Lung (tissue), 12 donors: ENCODE data around the gene ANKRD13D. TPM values are rescaled to one million over a fixed set of nuclear protein-coding genes. Genes with fewer than 3 reads are reported as not detected.

Experiments
- ATAC-seq: fragments of 200-7000 bp; cut with Tn5 transposase; one replicate; pipeline ENCODE4 v1.9.1; 2020; ENCODE audit warnings: moderate number of reproducible peaks; ENCODE audit not compliant: insufficient read depth, low FRiP score
- DNase-seq, 3 donors: peaks; one replicate each; pipeline ENCODE4 v3.0.0-alpha.2; 2013 to 2017
- H3K27ac ChIP-seq, 2 donors: one replicate each; pipeline ENCODE4 v1.5.1; 2013; ENCODE audit warnings: mild to moderate bottlenecking in 2 of 2, moderate library complexity in 2 of 2, control low read depth in 1 of 2, inconsistent platforms in 1 of 2, low read depth in 1 of 2, low read length in 1 of 2
- H3K27me3 ChIP-seq, 3 donors: one replicate each; pipeline ENCODE4 v1.5.1; 2013; ENCODE audit warnings: low read length in 2 of 3; ENCODE audit not compliant: control insufficient read depth in 3 of 3, insufficient read depth in 3 of 3
- H3K36me3 ChIP-seq, 4 donors: one replicate each; pipeline ENCODE4 v1.5.1; 2013; ENCODE audit warnings: low read length in 4 of 4, mild to moderate bottlenecking in 1 of 4, moderate library complexity in 1 of 4; ENCODE audit not compliant: control insufficient read depth in 4 of 4, insufficient read depth in 4 of 4
- H3K4me1 ChIP-seq, 5 donors: one replicate each; pipeline ENCODE4 v1.5.1; 2013; ENCODE audit warnings: low read length in 5 of 5, mild to moderate bottlenecking in 2 of 5, moderate library complexity in 1 of 5; ENCODE audit not compliant: control insufficient read depth in 5 of 5, insufficient read depth in 5 of 5
- H3K4me3 ChIP-seq: one replicate; pipeline ENCODE4 v1.5.1; 2013; ENCODE audit warnings: mild to moderate bottlenecking, control low read depth, moderate library complexity
- H3K9ac ChIP-seq, 2 donors: one replicate each; pipeline ENCODE4 v1.5.1; 2013; ENCODE audit warnings: low read length in 2 of 2, control low read depth in 1 of 2; ENCODE audit not compliant: insufficient read depth in 1 of 2
- H3K9me3 ChIP-seq, 4 donors: one replicate each; pipeline ENCODE4 v1.5.1; 2013; ENCODE audit warnings: low read length in 3 of 4, mild to moderate bottlenecking in 1 of 4, moderate library complexity in 1 of 4; ENCODE audit not compliant: control insufficient read depth in 4 of 4, insufficient read depth in 3 of 4
- WGBS, 2 donors: extraction: QIAGEN DNeasy Blood & Tissue Kit; methylation state at CpG; one replicate each; pipeline ENCODE4 v1.1.7; 2013; 5-methylcytosine and 5-hydroxymethylcytosine counted together
- polyA plus RNA-seq, 2 donors: library from polyadenylated mRNA; stranded (reverse); fragments of 200-250 nt; gene quantifications; one replicate each; pipeline ENCODE4 v1.2.1, GENCODE V29; 2013
- total RNA-seq, 2 donors: library from RNA; depleted of rRNA in 1 of 2; stranded (reverse); fragments of >200 nt in 1 of 2; gene quantifications; one replicate each; pipeline ENCODE4 v1.2.1, GENCODE V29; 2014 to 2021
- TF ChIP-seq, protein P1 (sequence below): IDR thresholded peaks from 2 replicates; pipeline ENCODE4 v1.5.1; 2012; ENCODE audit warnings: mild to moderate bottlenecking; ENCODE audit errors: control extremely low read depth, extremely low read depth
- donor health status: control.
- donor health status: control.
- donor health status: Bipolar disorder and iron deficiency.
- donor health status: healthy.
- donor health status: DM: yes; HTN: yes; CAD: no.

ANKRD13D gene
- total and polyA plus RNA-seq, 4 donors: 35.9 to 86.2 (median 60.5) TPM

DNA sequence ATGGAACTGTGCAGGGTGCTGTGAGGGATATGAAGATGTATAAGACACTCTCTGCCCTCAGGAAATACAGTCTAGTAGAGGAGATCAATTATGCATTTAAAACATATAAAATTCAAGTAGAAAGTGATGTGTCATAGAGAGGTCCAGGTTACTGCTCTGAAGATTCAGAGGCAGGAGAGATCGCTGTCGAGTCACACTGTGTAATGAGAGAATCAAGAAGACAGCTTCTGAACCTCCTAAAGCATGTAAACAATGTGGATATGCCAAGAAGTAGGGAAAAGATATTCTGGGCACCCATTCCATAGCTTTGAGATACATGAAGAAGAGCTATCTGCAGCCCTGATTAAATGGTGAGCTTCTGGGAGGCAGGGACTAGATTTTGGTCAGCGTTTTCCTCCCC is 30.9 kb downstream of the ANKRD13D start:
- Histone ChIP-seq H3K4me1 (peaks cover 0 to 14% (median 0%) of the 10 kb centered on the region in 5 donors), H3K4me3 (no peak overlapping the region), H3K9ac (no peak overlapping the region), H3K36me3 (peaks cover 0 to 7% (median 5%) of the 10 kb centered on the region in 4 donors), H3K9me3 (no peaks in the 10 kb centered on the region), H3K27ac (no peak overlapping the region), H3K27me3 (no peaks in the 10 kb centered on the region)
- TF ChIP-seq, protein P1, sequence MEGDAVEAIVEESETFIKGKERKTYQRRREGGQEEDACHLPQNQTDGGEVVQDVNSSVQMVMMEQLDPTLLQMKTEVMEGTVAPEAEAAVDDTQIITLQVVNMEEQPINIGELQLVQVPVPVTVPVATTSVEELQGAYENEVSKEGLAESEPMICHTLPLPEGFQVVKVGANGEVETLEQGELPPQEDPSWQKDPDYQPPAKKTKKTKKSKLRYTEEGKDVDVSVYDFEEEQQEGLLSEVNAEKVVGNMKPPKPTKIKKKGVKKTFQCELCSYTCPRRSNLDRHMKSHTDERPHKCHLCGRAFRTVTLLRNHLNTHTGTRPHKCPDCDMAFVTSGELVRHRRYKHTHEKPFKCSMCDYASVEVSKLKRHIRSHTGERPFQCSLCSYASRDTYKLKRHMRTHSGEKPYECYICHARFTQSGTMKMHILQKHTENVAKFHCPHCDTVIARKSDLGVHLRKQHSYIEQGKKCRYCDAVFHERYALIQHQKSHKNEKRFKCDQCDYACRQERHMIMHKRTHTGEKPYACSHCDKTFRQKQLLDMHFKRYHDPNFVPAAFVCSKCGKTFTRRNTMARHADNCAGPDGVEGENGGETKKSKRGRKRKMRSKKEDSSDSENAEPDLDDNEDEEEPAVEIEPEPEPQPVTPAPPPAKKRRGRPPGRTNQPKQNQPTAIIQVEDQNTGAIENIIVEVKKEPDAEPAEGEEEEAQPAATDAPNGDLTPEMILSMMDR: no peak
- 82 to 87% methylated on average over 3 of the region's 3 CpGs for WGBS, 2 donors
- no peak for ATAC-seq
- no peak for DNase-seq

DNA sequence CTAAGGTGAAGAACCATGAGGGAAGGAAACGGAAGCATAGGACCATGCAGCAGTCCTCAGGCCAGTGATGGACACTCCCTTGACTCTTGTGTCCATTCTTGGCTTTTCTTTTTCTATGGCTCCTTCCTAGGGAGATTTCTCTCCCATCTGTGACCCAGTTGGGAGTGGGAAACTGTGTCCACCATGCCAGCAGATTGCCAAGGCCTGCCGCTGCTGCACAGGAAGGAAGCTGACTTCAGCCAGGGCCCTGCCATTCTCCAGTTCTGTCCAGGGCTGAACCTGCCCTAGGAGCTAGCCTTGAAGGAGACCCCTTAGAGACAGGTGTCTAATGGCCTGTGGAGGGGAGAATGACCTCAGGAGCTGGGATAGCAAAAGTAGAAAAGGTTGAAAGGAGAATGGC is 31.6 kb downstream of the ANKRD13D start:
- WGBS, 2 donors: 87% methylated on average over 2 of the region's 2 CpGs

DNA sequence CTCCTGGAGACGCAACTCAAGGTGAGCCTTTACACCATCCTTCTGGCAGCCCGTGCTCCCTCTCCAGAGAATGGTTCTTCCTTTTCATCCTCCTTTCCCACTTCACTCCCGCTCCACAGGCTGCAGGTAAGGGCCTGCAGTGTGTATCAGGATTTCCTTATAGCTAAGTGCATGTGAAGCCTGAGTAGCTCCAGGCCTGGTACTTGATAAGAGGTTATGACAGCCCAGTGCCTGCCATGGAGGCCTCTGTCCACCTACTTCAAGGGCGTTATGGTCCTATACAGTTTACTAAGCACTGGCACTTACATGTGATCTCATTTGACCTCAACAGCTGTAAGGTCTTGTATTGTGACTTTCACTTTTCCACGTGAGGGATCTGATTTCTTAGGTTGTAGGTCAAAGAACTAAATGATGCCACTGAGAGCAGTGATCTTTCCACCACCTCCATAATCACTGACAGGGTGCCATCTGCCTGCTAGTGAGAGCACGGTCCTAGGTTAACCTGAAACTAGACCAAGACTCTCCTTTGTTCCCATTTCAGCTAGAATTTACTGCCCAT is 32.3 kb downstream of the ANKRD13D start:
- Histone ChIP-seq H3K9ac (no peak overlapping the region), H3K4me3 (no peak overlapping the region), H3K27me3 (no peaks in the 10 kb centered on the region), H3K4me1 (peaks cover 0 to 14% (median 0%) of the 10 kb centered on the region in 5 donors), H3K9me3 (no peaks in the 10 kb centered on the region), H3K27ac (no peak overlapping the region), H3K36me3 (peaks cover 0 to 7% (median 5%) of the 10 kb centered on the region in 4 donors)
- no peak for DNase-seq
- TF ChIP-seq, protein P1: no peak
- ATAC-seq: no peak
- 86 to 88% methylated on average over 6 of the region's 6 CpGs for WGBS, 2 donors

More for the DNA sequence above, 31.6 kb downstream of the ANKRD13D start:
- no peak overlapping the region for H3K4me3 ChIP-seq
- DNase-seq (no peak), ATAC-seq (no peak)
- H3K9me3 ChIP-seq: no peaks in the 10 kb centered on the region
- TF ChIP-seq, protein P1: no peak
- no peak overlapping the region for H3K9ac ChIP-seq
- peaks cover 0 to 7% (median 5%) of the 10 kb centered on the region in 4 donors for H3K36me3 ChIP-seq
- no peak overlapping the region for H3K27ac ChIP-seq
- peaks cover 0 to 14% (median 0%) of the 10 kb centered on the region in 5 donors for H3K4me1 ChIP-seq
- H3K27me3 ChIP-seq: no peaks in the 10 kb centered on the region

DNA sequence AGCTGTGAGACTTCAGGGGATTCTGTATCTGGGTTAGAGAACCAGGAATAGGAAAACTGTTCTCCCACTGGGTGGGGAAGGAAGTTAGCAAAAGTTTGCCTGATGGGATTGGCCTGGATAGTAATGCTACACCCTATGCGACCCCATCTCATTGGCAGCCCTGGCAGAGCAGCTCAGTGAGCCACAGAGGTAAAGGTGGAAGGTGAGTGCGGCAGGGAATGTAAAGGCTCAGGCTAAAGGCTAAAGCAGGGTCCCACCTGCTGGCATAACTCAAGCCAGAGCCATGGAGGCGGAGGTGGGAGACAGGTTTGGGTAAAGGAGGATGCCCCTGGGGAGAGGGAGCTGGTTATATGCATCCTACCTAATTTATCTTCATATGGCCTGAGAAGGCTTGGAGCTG is 32.9 kb downstream of the ANKRD13D start:
- H3K27ac ChIP-seq: no peak overlapping the region
- 92 to 93% methylated on average over 3 of the region's 3 CpGs for WGBS, 2 donors
- peaks cover 0 to 14% (median 0%) of the 10 kb centered on the region in 5 donors for H3K4me1 ChIP-seq
- TF ChIP-seq, protein P1: no peak
- peaks cover 0 to 7% (median 5%) of the 10 kb centered on the region in 4 donors for H3K36me3 ChIP-seq
- no peaks in the 10 kb centered on the region for H3K27me3 ChIP-seq
- DNase-seq (no peak), ATAC-seq (no peak)
- H3K4me3 ChIP-seq: no peak overlapping the region
- H3K9me3 ChIP-seq: no peaks in the 10 kb centered on the region
- no peak overlapping the region for H3K9ac ChIP-seq
